ENCODE results near the gene KRT9. TPM values are rescaled to one million over a fixed set of nuclear protein-coding genes. Genes with fewer than 3 reads are reported as not detected.
"Not testable (repeated sequence)": the region's sequence is repeated elsewhere in the genome, so short reads cannot be mapped to it uniquely, and the experiment has no call there.

KRT9 gene
- total RNA-seq, 1 donor from 2014 or later: not detected

- Histone ChIP-seq H3K4me1 (peaks cover 14% of the 10 kb centered on the region), H3K9me3 (no peaks in the 10 kb centered on the region), H3K27me3 (no peaks in the 10 kb centered on the region), H3K27ac (no peak overlapping the region), H3K4me3 (no peak overlapping the region), H3K36me3 (no peaks in the 10 kb centered on the region)
- DNase-seq: no peak
- intact Hi-C loops (cut with DNase I): loop anchor here (5.0 kb wide), 1 partner anchor 101 kb away; no protein-coding TSS in a partner anchor
- no peak for TF ChIP-seq CTCF (IDR thresholded peaks at IDR 0.05)
- ATAC-seq: no peak
Measured at GRCh38 chr17:41545829-41546410, 25.9 kb downstream of the KRT9 start.

- Histone ChIP-seq H3K27ac (no peak overlapping the region), H3K4me1 (peaks cover 14% of the 10 kb centered on the region), H3K4me3 (no peak overlapping the region), H3K36me3 (no peaks in the 10 kb centered on the region), H3K9me3 (no peaks in the 10 kb centered on the region), H3K27me3 (no peaks in the 10 kb centered on the region)
- intact Hi-C loops (cut with DNase I): loop anchor here (5.0 kb wide), 1 partner anchor 102 kb away; no protein-coding TSS in a partner anchor
- TF ChIP-seq CTCF (IDR thresholded peaks at IDR 0.05): no peak
- ATAC-seq (no peak), DNase-seq (no peak)
Measured at GRCh38 chr17:41544935-41545334, 26.9 kb downstream of the KRT9 start.

GRCh38 chr17:41544491-41544892, 27.4 kb downstream of the KRT9 start:
- intact Hi-C loops (cut with DNase I): no loop called here
- Histone ChIP-seq H3K36me3 (no peaks in the 10 kb centered on the region), H3K9me3 (no peaks in the 10 kb centered on the region), H3K4me3 (no peak overlapping the region), H3K4me1 (peaks cover 14% of the 10 kb centered on the region), H3K27ac (no peak overlapping the region), H3K27me3 (no peaks in the 10 kb centered on the region)
- peak; percentile 53 for ATAC-seq
- no peak for DNase-seq
- no peak for TF ChIP-seq CTCF (IDR thresholded peaks at IDR 0.05)

GRCh38 chr17:41542786-41543185, 29.1 kb downstream of the KRT9 start:
- H3K27ac ChIP-seq; ATAC-seq; DNase-seq; H3K27me3 ChIP-seq; intact Hi-C loops (cut with DNase I); H3K4me1 ChIP-seq; H3K9me3 ChIP-seq; H3K36me3 ChIP-seq; H3K4me3 ChIP-seq: not testable (repeated sequence)

GRCh38 chr17:41542357-41542756, 29.5 kb downstream of the KRT9 start:
- H3K4me3 ChIP-seq: no peak overlapping the region
- H3K27me3 ChIP-seq: no peaks in the 10 kb centered on the region
- no peak overlapping the region for H3K27ac ChIP-seq
- TF ChIP-seq CTCF (IDR thresholded peaks at IDR 0.05): no peak
- no peaks in the 10 kb centered on the region for H3K9me3 ChIP-seq
- DNase-seq (no peak), ATAC-seq (no peak)
- no peaks in the 10 kb centered on the region for H3K36me3 ChIP-seq
- intact Hi-C loops (cut with DNase I): no loop called here
- no peaks in the 10 kb centered on the region for H3K4me1 ChIP-seq

- no peak for DNase-seq
- no peaks in the 10 kb centered on the region for H3K27me3 ChIP-seq
- no peaks in the 10 kb centered on the region for H3K36me3 ChIP-seq
- intact Hi-C loops (cut with DNase I): no loop called here
- H3K4me3 ChIP-seq: no peak overlapping the region
- H3K4me1 ChIP-seq: no peaks in the 10 kb centered on the region
- no peaks in the 10 kb centered on the region for H3K9me3 ChIP-seq
- TF ChIP-seq CTCF (IDR thresholded peaks at IDR 0.05): no peak
- no peak overlapping the region for H3K27ac ChIP-seq
- no peak for ATAC-seq
Measured at GRCh38 chr17:41540921-41541625, 30.8 kb downstream of the KRT9 start.
